BLaER1 (cell line): ENCODE measurements around the gene ANOS1.
A peak's percentile ranks its signal among the peaks of the same experiment; 100 is the strongest.
"Not testable (repeated sequence)": the region's sequence is repeated elsewhere in the genome, so short reads cannot be mapped to it uniquely, and the experiment has no call there.

ENCODE experiments used
- H3K27ac ChIP-seq: shearing (Covaris generic); formaldehyde crosslinking; 2 replicates; pipeline ENCODE4 v1.8.1; 2022
- H3K27me3 ChIP-seq: shearing (Covaris generic); formaldehyde crosslinking; 2 replicates; pipeline ENCODE4 v1.8.1; 2022
- H3K36me3 ChIP-seq: shearing (Covaris generic); formaldehyde crosslinking; 2 replicates; pipeline ENCODE4 v1.8.1; 2022
- H3K4me1 ChIP-seq: shearing (Covaris generic); formaldehyde crosslinking; 2 replicates; pipeline ENCODE4 v1.8.1; 2022
- H3K4me2 ChIP-seq: shearing (Covaris generic); formaldehyde crosslinking; 2 replicates; pipeline ENCODE4 v1.8.1; 2022
- H3K4me3 ChIP-seq: shearing (Covaris generic); formaldehyde crosslinking; 2 replicates; pipeline ENCODE4 v1.8.1; 2022
- H3K9ac ChIP-seq: shearing (Covaris generic); formaldehyde crosslinking; 2 replicates; pipeline ENCODE4 v1.8.1; 2022
- H3K9me3 ChIP-seq: shearing (Covaris generic); formaldehyde crosslinking; 2 replicates; pipeline ENCODE4 v1.8.1; 2022
- H4K20me1 ChIP-seq: shearing (Covaris generic); formaldehyde crosslinking; 2 replicates; pipeline ENCODE4 v1.8.1; 2022
- Cebpa-rat ChIP-seq: shearing (Covaris generic); IDR thresholded peaks from 2 replicates; pipeline ENCODE4 v1.8.1; 2022

ANOS1 gene, protein sequence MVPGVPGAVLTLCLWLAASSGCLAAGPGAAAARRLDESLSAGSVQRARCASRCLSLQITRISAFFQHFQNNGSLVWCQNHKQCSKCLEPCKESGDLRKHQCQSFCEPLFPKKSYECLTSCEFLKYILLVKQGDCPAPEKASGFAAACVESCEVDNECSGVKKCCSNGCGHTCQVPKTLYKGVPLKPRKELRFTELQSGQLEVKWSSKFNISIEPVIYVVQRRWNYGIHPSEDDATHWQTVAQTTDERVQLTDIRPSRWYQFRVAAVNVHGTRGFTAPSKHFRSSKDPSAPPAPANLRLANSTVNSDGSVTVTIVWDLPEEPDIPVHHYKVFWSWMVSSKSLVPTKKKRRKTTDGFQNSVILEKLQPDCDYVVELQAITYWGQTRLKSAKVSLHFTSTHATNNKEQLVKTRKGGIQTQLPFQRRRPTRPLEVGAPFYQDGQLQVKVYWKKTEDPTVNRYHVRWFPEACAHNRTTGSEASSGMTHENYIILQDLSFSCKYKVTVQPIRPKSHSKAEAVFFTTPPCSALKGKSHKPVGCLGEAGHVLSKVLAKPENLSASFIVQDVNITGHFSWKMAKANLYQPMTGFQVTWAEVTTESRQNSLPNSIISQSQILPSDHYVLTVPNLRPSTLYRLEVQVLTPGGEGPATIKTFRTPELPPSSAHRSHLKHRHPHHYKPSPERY

DNA sequence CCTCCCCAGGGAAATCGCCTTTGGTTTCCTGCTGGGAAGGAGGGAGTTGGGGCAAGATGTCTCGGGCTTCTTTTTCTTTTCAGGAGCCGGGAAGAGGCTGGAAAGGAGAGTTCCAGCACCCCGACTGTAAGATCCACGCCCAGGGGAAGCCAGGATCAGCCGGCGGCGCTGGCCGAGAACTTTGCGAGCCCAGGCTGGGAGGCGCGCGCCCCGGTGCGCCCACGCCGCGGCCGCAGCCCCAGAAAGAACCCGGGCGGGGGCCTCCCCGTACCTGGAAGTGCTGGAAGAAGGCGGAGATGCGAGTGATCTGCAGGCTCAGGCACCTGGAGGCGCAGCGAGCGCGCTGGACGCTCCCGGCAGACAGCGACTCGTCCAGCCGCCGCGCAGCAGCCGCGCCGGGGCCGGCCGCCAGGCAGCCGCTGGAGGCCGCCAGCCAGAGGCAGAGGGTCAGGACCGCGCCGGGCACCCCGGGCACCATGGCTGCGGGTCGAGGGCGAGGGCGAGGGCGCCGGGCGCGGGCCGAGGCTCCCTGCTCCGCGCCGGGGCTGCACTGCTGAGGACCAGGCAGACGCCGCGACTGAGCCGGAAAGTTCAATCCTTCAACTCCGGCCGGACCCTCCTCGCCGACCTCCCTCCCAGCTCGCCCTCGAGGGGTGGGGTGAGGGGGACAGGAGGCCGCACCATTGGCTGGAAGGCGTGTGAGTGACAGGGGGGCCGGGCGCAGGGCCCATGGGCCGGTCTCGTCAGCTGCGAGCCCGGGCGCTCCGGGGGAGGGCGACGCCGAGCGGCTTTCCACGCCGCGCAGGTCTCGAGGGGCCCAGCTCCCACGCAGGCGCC lies at the start of gene ANOS1:
TSS of gene ANOS1 (minus strand) at position 579 of the 837 bp plus-strand sequence. CDS start at position 478, 101 bp downstream.
- Histone ChIP-seq H3K9ac (no peak within 1 kb of the TSS), H3K36me3 (no peaks in the 10 kb centered on the region), H3K4me2 (peak within 1 kb of the TSS; percentile 65), H3K27ac (no peak within 1 kb of the TSS), H3K4me1 (peaks cover 9% of the 10 kb centered on the region), H3K4me3 (peak within 1 kb of the TSS; percentile 55), H3K27me3 (peaks cover 62% of the 10 kb centered on the region), H3K9me3 (peaks cover 20% of the 10 kb centered on the region), H4K20me1 (no peaks in the 10 kb centered on the region)
- no peak for TF ChIP-seq Cebpa-rat

DNA sequence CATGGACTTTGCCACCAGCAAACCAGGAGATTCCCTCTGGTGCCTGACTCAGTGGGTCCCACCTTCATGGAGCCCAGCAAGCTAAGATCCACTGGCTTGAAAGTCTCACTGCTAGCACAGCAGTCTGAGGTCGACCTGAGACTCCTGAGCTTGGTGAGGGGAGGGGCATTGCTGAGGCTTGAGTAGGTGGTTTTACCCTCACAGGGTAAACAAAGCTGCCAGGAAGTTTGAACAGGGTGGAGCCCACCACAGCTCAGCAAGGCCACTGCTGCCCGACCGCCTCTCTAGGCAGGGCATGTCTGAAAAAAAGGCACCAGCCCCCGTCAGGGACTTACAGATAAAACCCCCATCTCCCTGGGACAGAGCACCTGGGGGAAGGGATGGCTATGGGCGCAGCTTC lies 41.2 kb upstream of the ANOS1 start:
- no peaks in the 10 kb centered on the region for H3K36me3 ChIP-seq
- TF ChIP-seq Cebpa-rat = no peak
- H3K9ac ChIP-seq = no peak overlapping the region
- no peaks in the 10 kb centered on the region for H3K4me1 ChIP-seq
- no peak overlapping the region for H3K27ac ChIP-seq
- H4K20me1 ChIP-seq = no peaks in the 10 kb centered on the region
- H3K27me3 ChIP-seq = no peaks in the 10 kb centered on the region
- no peak overlapping the region for H3K4me3 ChIP-seq
- H3K4me2 ChIP-seq = no peak overlapping the region
- H3K9me3 ChIP-seq = peaks cover 13% of the 10 kb centered on the region; the same call in 1 of the 2 replicates

DNA sequence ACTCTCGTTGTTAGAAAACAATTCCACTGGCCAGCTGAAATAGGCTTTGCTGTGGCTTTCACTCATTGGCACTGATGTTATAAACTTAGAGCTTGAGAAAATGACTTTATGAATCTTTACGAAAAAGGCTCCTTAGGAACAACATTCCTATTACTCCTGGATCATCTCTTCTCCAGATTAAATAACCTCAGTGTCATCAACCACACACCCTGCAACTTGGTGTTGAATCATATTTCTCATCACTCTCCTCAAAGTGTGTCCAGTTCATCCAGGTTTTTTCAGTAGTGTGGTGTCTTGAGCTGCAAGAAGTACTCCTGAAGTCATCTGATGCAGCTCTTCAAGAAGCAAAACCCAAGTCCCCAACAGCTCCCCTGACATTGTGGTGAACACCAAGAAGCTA lies 28.1 kb upstream of the ANOS1 start:
- no peak for TF ChIP-seq Cebpa-rat
- H3K27ac ChIP-seq = no peak overlapping the region
- H3K4me3 ChIP-seq = no peak overlapping the region
- no peaks in the 10 kb centered on the region for H3K36me3 ChIP-seq
- no peaks in the 10 kb centered on the region for H3K27me3 ChIP-seq
- H3K9me3 ChIP-seq = peaks cover 6% of the 10 kb centered on the region; the same call in 1 of the 2 replicates
- H4K20me1 ChIP-seq = no peaks in the 10 kb centered on the region
- H3K4me2 ChIP-seq = no peak overlapping the region
- H3K9ac ChIP-seq = no peak overlapping the region
- 0 out of 2 replicates have a peak, but pooled peaks cover 3% of the 10 kb centered on the region for H3K4me1 ChIP-seq

DNA sequence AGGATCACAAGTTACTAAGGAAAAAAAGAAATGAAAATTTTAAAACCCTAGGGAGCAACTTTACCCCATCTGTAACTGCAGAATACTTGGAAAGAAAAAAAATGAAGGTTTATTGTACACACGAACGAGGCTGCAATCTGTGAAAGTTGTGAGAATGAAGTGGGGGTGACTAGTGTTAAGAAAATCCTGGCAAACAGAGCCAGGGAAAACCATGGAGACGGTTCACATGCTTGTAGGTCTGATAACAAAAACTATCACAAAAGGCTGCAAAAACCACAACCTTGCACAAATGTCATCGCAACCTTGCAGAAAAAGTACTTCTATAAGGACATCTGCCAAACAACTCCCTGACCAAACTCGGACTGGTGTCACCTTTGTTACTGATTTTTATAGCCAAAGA lies 26.8 kb upstream of the ANOS1 start:
- not testable (repeated sequence) for H3K27me3 ChIP-seq, H3K4me2 ChIP-seq, H4K20me1 ChIP-seq, H3K4me1 ChIP-seq, H3K9ac ChIP-seq, H3K4me3 ChIP-seq, H3K27ac ChIP-seq, H3K36me3 ChIP-seq
- peaks cover 12% of the 10 kb centered on the region; the same call in 1 of the 2 replicates for H3K9me3 ChIP-seq

DNA sequence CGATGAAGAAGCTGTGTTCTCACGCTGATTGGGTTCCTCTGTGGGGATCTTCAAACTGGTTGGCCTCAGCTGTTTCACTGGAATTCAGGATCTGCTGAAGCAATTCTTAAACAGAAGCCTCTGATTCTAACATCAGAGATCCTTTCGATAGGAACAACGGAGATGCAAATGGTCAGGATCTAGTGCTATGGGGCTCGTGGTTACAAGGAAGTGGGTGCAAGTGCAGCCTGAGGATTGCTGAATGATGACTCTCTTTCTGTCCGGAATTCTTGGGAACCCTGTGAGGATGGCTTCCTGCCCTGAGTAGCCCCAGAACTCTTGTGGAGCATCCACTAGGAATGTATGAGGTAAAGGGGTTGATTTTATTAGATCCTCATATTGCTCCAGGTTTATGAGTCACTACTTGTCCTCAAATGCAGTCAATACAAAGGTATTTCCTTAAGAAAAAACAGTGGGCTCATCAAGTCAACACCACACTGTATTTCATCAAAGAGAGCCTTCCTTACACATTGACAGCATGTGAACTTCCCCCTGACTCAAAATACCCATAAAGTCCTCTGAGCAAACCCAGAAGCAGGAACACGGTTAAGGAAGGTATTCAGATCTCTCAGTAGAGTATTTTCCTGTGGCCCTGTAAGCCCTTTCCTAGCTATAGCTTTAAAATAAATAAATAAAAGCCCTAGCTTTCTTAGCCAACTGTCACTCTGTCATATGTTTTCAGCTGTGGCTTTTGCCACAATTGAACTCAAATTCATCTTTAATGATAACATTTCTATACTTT lies 25.9 kb upstream of the ANOS1 start:
- not testable (repeated sequence) for H3K27me3 ChIP-seq, H3K4me3 ChIP-seq, H3K27ac ChIP-seq, H3K4me2 ChIP-seq, H3K4me1 ChIP-seq, H3K9ac ChIP-seq, H3K36me3 ChIP-seq, H4K20me1 ChIP-seq
- peaks cover 12% of the 10 kb centered on the region; the same call in 1 of the 2 replicates for H3K9me3 ChIP-seq

DNA sequence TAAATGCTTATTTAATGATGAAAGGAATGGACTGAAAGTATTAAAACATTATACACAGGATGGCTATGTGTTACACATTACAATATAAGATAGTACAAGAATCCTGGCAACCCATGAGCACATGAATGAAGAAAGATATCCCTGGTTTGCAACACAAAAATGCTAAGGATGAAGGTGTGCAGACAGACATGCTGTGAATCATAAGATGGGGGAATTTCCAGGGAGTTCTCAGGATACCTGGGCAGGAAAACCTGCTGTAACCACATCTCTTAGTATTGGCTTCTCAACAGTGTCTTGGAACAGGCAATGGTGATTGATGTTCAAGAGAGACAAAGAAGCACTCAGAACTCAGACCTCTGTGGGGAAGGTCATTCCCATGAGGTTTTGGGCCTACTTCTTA lies 23.9 kb upstream of the ANOS1 start:
- no peak overlapping the region for H3K27ac ChIP-seq
- no peaks in the 10 kb centered on the region for H4K20me1 ChIP-seq
- H3K4me1 ChIP-seq = 0 out of 2 replicates have a peak, but pooled peaks cover 4% of the 10 kb centered on the region
- no peak overlapping the region for H3K9ac ChIP-seq
- H3K9me3 ChIP-seq = peaks cover 12% of the 10 kb centered on the region; the same call in 1 of the 2 replicates
- H3K36me3 ChIP-seq = no peaks in the 10 kb centered on the region
- H3K4me2 ChIP-seq = no peak overlapping the region
- H3K4me3 ChIP-seq = no peak overlapping the region
- H3K27me3 ChIP-seq = no peaks in the 10 kb centered on the region
- no peak for TF ChIP-seq Cebpa-rat

DNA sequence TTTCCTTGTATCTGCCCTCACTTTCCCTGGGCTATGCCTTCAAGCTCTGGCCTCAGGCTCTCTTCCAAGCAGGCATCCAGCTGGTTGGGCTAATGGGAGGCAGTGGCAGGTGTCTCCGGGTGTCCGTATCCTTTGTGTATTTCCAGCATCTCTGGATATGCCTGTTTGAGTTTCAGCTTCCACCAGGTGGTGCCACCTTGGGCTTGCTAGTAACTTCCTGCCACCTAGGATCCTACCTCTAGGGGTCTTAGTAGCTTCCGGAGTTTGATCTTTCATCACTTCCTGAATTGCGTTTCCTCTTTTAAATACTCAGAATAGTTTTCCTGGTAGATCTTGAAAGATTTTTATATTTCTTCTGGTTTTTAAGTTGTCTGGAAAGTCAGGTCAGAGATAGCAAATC lies 23.2 kb upstream of the ANOS1 start:
- no peaks in the 10 kb centered on the region for H3K36me3 ChIP-seq
- H3K27me3 ChIP-seq = no peaks in the 10 kb centered on the region
- H3K4me3 ChIP-seq = no peak overlapping the region
- no peaks in the 10 kb centered on the region for H4K20me1 ChIP-seq
- no peak for TF ChIP-seq Cebpa-rat
- no peak overlapping the region for H3K4me2 ChIP-seq
- no peak overlapping the region for H3K9ac ChIP-seq
- 0 out of 2 replicates have a peak, but pooled peaks cover 4% of the 10 kb centered on the region for H3K4me1 ChIP-seq
- no peak overlapping the region for H3K27ac ChIP-seq
- H3K9me3 ChIP-seq = peaks cover 12% of the 10 kb centered on the region; the same call in 1 of the 2 replicates

DNA sequence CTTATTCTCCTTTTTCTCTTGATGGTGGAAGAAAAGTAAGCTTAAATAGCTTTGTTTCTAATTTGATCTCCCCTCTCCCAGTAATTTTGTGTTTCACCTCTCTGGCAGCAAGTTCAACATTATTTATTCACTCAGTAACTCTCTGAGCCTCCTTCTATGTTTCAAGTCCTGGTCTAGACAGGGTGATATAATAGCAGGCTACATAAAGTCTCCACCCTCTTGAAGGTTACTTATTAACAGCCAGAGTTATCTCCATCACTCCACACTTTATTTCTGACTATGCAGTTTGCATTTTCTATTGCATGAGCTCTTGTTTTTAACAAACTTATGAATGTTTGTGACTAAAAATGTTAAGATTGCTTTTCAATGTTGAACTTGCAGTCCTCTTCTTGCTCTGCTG lies 17.8 kb upstream of the ANOS1 start:
- Histone ChIP-seq H3K27me3 (no peaks in the 10 kb centered on the region), H3K4me3 (no peak overlapping the region), H3K36me3 (no peaks in the 10 kb centered on the region), H3K27ac (no peak overlapping the region), H4K20me1 (no peaks in the 10 kb centered on the region), H3K9ac (no peak overlapping the region), H3K4me1 (no peaks in the 10 kb centered on the region), H3K4me2 (no peak overlapping the region), H3K9me3 (0 out of 2 replicates have a peak, but pooled peaks cover 3% of the 10 kb centered on the region)
- TF ChIP-seq Cebpa-rat = no peak

DNA sequence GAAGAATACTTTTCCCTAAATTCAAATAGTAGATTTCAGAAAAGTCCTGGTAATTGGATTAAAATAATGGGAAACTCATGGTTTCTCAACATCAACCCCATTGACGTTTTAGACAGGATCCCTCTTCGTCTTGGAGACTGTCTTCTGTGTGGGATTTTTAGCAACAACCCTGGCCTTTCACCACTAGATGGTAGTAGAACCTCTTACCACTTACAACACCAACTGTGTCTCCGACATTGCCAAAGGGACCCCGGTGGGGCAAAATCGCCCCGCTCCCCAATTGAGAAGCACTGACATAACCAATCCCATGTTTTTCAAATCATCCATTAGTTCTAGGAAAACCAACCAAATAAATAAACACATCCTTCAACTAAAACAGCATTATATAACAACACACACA lies 16.9 kb upstream of the ANOS1 start:
- no peak for TF ChIP-seq Cebpa-rat
- H3K4me1 ChIP-seq = no peaks in the 10 kb centered on the region
- H4K20me1 ChIP-seq = no peaks in the 10 kb centered on the region
- H3K27ac ChIP-seq = no peak overlapping the region
- H3K4me2 ChIP-seq = no peak overlapping the region
- H3K36me3 ChIP-seq = no peaks in the 10 kb centered on the region
- H3K27me3 ChIP-seq = no peaks in the 10 kb centered on the region
- no peak overlapping the region for H3K9ac ChIP-seq
- H3K9me3 ChIP-seq = no peaks in the 10 kb centered on the region
- H3K4me3 ChIP-seq = no peak overlapping the region
